Measurements from ENCODE around the gene NPEPPS. TPM values are rescaled to one million over a fixed set of nuclear protein-coding genes. Genes with fewer than 3 reads are reported as not detected.
"Not testable (repeated sequence)": the region's sequence is repeated elsewhere in the genome, so short reads cannot be mapped to it uniquely, and the experiment has no call there.

NPEPPS gene
- total and polyA plus RNA-seq, 9 donors, result 96.8 to 166 (median 114) TPM

GRCh38 chr17:47554733-47555132 lies 23.8 kb downstream of the NPEPPS start:
- not testable (repeated sequence) for H3K9me3 ChIP-seq (replicated peaks; ENCODE audit: control insufficient read depth, low read depth, low read length); H3K4me1 ChIP-seq (ENCODE audit: control insufficient read depth, insufficient read depth, low read length); H3K4me3 ChIP-seq (ENCODE audit: low read length); H3K27me3 ChIP-seq (ENCODE audit: control insufficient read depth, insufficient read depth, low read length); H3K27ac ChIP-seq (ENCODE audit: low read length); DNase-seq; H3K36me3 ChIP-seq (ENCODE audit: control insufficient read depth, insufficient read depth, low read length)
- no CpG with 5 or more reads among the region's 4 CpGs for WGBS (ENCODE audit: insufficient coverage)

GRCh38 chr17:47556108-47556507 lies 25.2 kb downstream of the NPEPPS start:
- not testable (repeated sequence) for H3K27me3 ChIP-seq (ENCODE audit: control insufficient read depth, insufficient read depth, low read length); H3K36me3 ChIP-seq (ENCODE audit: control insufficient read depth, insufficient read depth, low read length); H3K9me3 ChIP-seq (replicated peaks; ENCODE audit: control insufficient read depth, low read depth, low read length); H3K4me1 ChIP-seq (ENCODE audit: control insufficient read depth, insufficient read depth, low read length); H3K27ac ChIP-seq (ENCODE audit: low read length); DNase-seq; H3K4me3 ChIP-seq (ENCODE audit: low read length)
- WGBS (ENCODE audit: insufficient coverage), result no CpG with 5 or more reads among the region's 3 CpGs

GRCh38 chr17:47560517-47561043 lies 29.7 kb downstream of the NPEPPS start:
- not testable (repeated sequence) for H3K4me3 ChIP-seq (ENCODE audit: low read length); H3K27ac ChIP-seq (ENCODE audit: low read length); H3K9me3 ChIP-seq (replicated peaks; ENCODE audit: control insufficient read depth, low read depth, low read length); H3K4me1 ChIP-seq (ENCODE audit: control insufficient read depth, insufficient read depth, low read length); DNase-seq; H3K36me3 ChIP-seq (ENCODE audit: control insufficient read depth, insufficient read depth, low read length); H3K27me3 ChIP-seq (ENCODE audit: control insufficient read depth, insufficient read depth, low read length)

- 80% methylated on average over 1 of the region's 5 CpGs for WGBS (ENCODE audit: insufficient coverage)
- H3K4me3 ChIP-seq (ENCODE audit: low read length); H3K4me1 ChIP-seq (ENCODE audit: control insufficient read depth, insufficient read depth, low read length); DNase-seq; H3K9me3 ChIP-seq (replicated peaks; ENCODE audit: control insufficient read depth, low read depth, low read length); H3K27me3 ChIP-seq (ENCODE audit: control insufficient read depth, insufficient read depth, low read length); H3K36me3 ChIP-seq (ENCODE audit: control insufficient read depth, insufficient read depth, low read length); H3K27ac ChIP-seq (ENCODE audit: low read length): not testable (repeated sequence)
Observed at GRCh38 chr17:47561698-47562405, 30.9 kb downstream of the NPEPPS start.

- H3K9me3 ChIP-seq (replicated peaks; ENCODE audit: control insufficient read depth, low read depth, low read length); DNase-seq; H3K4me3 ChIP-seq (ENCODE audit: low read length); H3K27me3 ChIP-seq (ENCODE audit: control insufficient read depth, insufficient read depth, low read length); H3K36me3 ChIP-seq (ENCODE audit: control insufficient read depth, insufficient read depth, low read length); H3K4me1 ChIP-seq (ENCODE audit: control insufficient read depth, insufficient read depth, low read length); H3K27ac ChIP-seq (ENCODE audit: low read length): not testable (repeated sequence)
Observed at GRCh38 chr17:47562406-47562705, 31.4 kb downstream of the NPEPPS start.

GRCh38 chr17:47567261-47567660 lies 36.4 kb downstream of the NPEPPS start:
- not testable (repeated sequence) for H3K4me3 ChIP-seq (ENCODE audit: low read length); H3K4me1 ChIP-seq (ENCODE audit: control insufficient read depth, insufficient read depth, low read length); H3K9me3 ChIP-seq (replicated peaks; ENCODE audit: control insufficient read depth, low read depth, low read length); H3K27me3 ChIP-seq (ENCODE audit: control insufficient read depth, insufficient read depth, low read length); DNase-seq; H3K27ac ChIP-seq (ENCODE audit: low read length); H3K36me3 ChIP-seq (ENCODE audit: control insufficient read depth, insufficient read depth, low read length)
- WGBS (ENCODE audit: insufficient coverage), result no CpG with 5 or more reads among the region's 3 CpGs

GRCh38 chr17:47572561-47572960 lies 41.7 kb downstream of the NPEPPS start:
- H3K36me3 ChIP-seq (ENCODE audit: control insufficient read depth, insufficient read depth, low read length); H3K27ac ChIP-seq (ENCODE audit: low read length); H3K4me1 ChIP-seq (ENCODE audit: control insufficient read depth, insufficient read depth, low read length); DNase-seq; H3K9me3 ChIP-seq (replicated peaks; ENCODE audit: control insufficient read depth, low read depth, low read length); H3K27me3 ChIP-seq (ENCODE audit: control insufficient read depth, insufficient read depth, low read length); H3K4me3 ChIP-seq (ENCODE audit: low read length): not testable (repeated sequence)
- no CpG with 5 or more reads among the region's 3 CpGs for WGBS (ENCODE audit: insufficient coverage)

GRCh38 chr17:47582416-47582815 lies 51.5 kb downstream of the NPEPPS start:
- DNase-seq; H3K9me3 ChIP-seq (replicated peaks; ENCODE audit: control insufficient read depth, low read depth, low read length); H3K36me3 ChIP-seq (ENCODE audit: control insufficient read depth, insufficient read depth, low read length); H3K4me1 ChIP-seq (ENCODE audit: control insufficient read depth, insufficient read depth, low read length); H3K27ac ChIP-seq (ENCODE audit: low read length); H3K4me3 ChIP-seq (ENCODE audit: low read length); H3K27me3 ChIP-seq (ENCODE audit: control insufficient read depth, insufficient read depth, low read length): not testable (repeated sequence)
- no CpG with 5 or more reads among the region's 1 CpG for WGBS (ENCODE audit: insufficient coverage)

- peak; percentile 24 for DNase-seq
- not testable (repeated sequence) for H3K4me3 ChIP-seq (ENCODE audit: low read length); H3K9me3 ChIP-seq (replicated peaks; ENCODE audit: control insufficient read depth, low read depth, low read length); H3K36me3 ChIP-seq (ENCODE audit: control insufficient read depth, insufficient read depth, low read length); H3K4me1 ChIP-seq (ENCODE audit: control insufficient read depth, insufficient read depth, low read length); H3K27ac ChIP-seq (ENCODE audit: low read length); H3K27me3 ChIP-seq (ENCODE audit: control insufficient read depth, insufficient read depth, low read length)
- WGBS (ENCODE audit: insufficient coverage), result no CpG with 5 or more reads among the region's 5 CpGs
Observed at GRCh38 chr17:47586378-47587055, 55.6 kb downstream of the NPEPPS start.

GRCh38 chr17:47593522-47593921 lies 62.6 kb downstream of the NPEPPS start:
- H3K27me3 ChIP-seq (ENCODE audit: control insufficient read depth, insufficient read depth, low read length); H3K9me3 ChIP-seq (replicated peaks; ENCODE audit: control insufficient read depth, low read depth, low read length); H3K4me1 ChIP-seq (ENCODE audit: control insufficient read depth, insufficient read depth, low read length); H3K27ac ChIP-seq (ENCODE audit: low read length); H3K4me3 ChIP-seq (ENCODE audit: low read length); DNase-seq: not testable (repeated sequence)
- peaks cover 26% of the 10 kb centered on the region for H3K36me3 ChIP-seq (ENCODE audit: control insufficient read depth, insufficient read depth, low read length)
